Neutrophil (primary cell): ENCODE measurements around the gene ERCC2.

Experiments
- H3K27ac ChIP-seq: fragments of 200-600 bp; sonication (generic); 2 replicates; pipeline ENCODE4 v1.5.1; 2016; ENCODE audit warnings: mild to moderate bottlenecking, moderate library complexity
- H3K27me3 ChIP-seq: fragments of 200-600 bp; sonication (generic); 2 replicates; pipeline ENCODE4 v1.6.0; 2016; ENCODE audit warnings: mild to moderate bottlenecking
- H3K36me3 ChIP-seq: fragments of 200-600 bp; sonication (generic); 2 replicates; pipeline ENCODE4 v1.5.1; 2017
- H3K4me1 ChIP-seq, 2 experiments: fragments of 200-600 bp in 1 of 2; sonication (generic) in 1 of 2; 1 replicate in 1 of 2; 2 replicates in 1 of 2; pipeline versions ENCODE4 v1.5.1 to v1.6.1; 2013 to 2016; ENCODE audit warnings: low read depth in 1 of 2, low read length in 1 of 2, mild to moderate bottlenecking in 1 of 2, moderate library complexity in 1 of 2; ENCODE audit not compliant: control insufficient read depth in 1 of 2, insufficient read depth in 1 of 2
- H3K4me3 ChIP-seq, 2 experiments: fragments of 200-600 bp in 1 of 2; sonication (generic) in 1 of 2; 1 replicate in 1 of 2; 2 replicates in 1 of 2; pipeline ENCODE4 v1.5.1; 2013 to 2016; ENCODE audit warnings: low read depth in 1 of 2, low read length in 1 of 2, mild to moderate bottlenecking in 1 of 2, moderate library complexity in 1 of 2
- H3K9me3 ChIP-seq: fragments of 200-600 bp; sonication (generic); 2 replicates; pipeline ENCODE4 v1.5.1; 2016
- CTCF ChIP-seq: fragments of 200-600 bp; sonication (generic); IDR thresholded peaks from 2 replicates; pipeline ENCODE4 v1.5.1; 2016; ENCODE audit warnings: antibody characterized with exemption

ERCC2 gene

DNA sequence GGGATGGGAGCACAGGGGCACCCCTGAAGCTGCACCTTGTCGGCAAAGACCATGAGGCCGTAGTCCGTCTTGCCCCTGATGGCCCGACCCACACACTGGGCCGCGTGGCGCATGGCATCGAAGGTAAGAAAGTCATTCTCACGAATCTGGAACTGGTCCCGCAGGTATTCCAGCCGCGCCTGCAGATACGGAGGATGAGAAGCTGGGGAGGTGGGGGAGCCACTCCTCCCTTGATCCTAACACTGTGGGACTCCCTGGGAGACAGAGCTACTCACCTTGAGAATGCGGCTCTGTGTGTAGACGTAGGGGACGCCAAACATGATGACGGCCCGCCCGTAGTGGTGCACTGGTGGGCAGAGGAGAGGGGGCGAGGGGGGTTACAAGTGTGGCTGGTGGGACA is 17.9 kb downstream of the ERCC2 start:
- Histone ChIP-seq H3K36me3 (peaks cover 26% of the 10 kb centered on the region), H3K27me3 (peaks cover 6% of the 10 kb centered on the region), H3K4me1 (no peaks in the 10 kb centered on the region), H3K27ac (no peak overlapping the region), H3K9me3 (no peaks in the 10 kb centered on the region), H3K4me3 (no peak overlapping the region)
- no peak for TF ChIP-seq CTCF

GRCh38 chr19:45352062-45352461 is 18.3 kb downstream of the ERCC2 start:
- H3K36me3 ChIP-seq = peaks cover 26% of the 10 kb centered on the region
- H3K27ac ChIP-seq = no peak overlapping the region
- no peak overlapping the region for H3K4me3 ChIP-seq
- peaks cover 10% of the 10 kb centered on the region for H3K27me3 ChIP-seq
- TF ChIP-seq CTCF = no peak
- H3K9me3 ChIP-seq = no peaks in the 10 kb centered on the region
- H3K4me1 ChIP-seq = no peaks in the 10 kb centered on the region

GRCh38 chr19:45351401-45351952 is 18.9 kb downstream of the ERCC2 start:
- Histone ChIP-seq H3K4me1 (no peaks in the 10 kb centered on the region), H3K9me3 (no peaks in the 10 kb centered on the region), H3K36me3 (peaks cover 26% of the 10 kb centered on the region), H3K27ac (no peak overlapping the region), H3K4me3 (no peak overlapping the region), H3K27me3 (peaks cover 16% of the 10 kb centered on the region)
- no peak for TF ChIP-seq CTCF

DNA sequence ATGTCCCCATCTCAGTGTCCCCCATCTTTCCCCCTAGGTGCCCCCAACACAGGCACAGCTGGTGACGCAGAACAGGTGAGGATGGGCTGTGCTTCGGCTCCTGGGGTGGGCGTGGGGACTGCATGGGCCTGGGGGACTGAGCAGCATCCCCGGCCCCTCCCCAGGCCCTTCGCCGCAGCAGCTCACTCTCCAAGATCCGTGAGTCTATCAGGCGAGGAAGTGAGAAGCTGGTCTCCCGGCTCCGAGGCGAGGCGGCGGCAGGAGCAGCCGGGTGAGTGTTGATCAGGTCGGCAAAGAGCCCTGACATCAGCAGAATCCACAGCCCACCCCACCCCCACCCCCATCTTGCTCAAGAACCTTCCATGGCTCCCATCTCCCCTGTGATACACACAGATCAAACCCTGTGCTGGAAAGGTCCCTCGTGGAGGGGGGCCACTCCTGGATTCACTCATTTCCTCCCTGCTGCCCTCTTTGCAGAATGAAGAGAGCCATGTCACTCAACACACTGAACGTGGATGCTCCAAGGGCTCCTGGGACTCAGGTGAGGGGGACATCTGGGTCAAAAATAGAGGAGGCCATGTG is 19.8 kb downstream of the ERCC2 start:
- H3K36me3 ChIP-seq = peaks cover 26% of the 10 kb centered on the region
- H3K9me3 ChIP-seq = no peaks in the 10 kb centered on the region
- no peak overlapping the region for H3K27ac ChIP-seq
- H3K27me3 ChIP-seq = peaks cover 25% of the 10 kb centered on the region
- H3K4me1 ChIP-seq = no peaks in the 10 kb centered on the region
- no peak for TF ChIP-seq CTCF
- H3K4me3 ChIP-seq = no peak overlapping the region

DNA sequence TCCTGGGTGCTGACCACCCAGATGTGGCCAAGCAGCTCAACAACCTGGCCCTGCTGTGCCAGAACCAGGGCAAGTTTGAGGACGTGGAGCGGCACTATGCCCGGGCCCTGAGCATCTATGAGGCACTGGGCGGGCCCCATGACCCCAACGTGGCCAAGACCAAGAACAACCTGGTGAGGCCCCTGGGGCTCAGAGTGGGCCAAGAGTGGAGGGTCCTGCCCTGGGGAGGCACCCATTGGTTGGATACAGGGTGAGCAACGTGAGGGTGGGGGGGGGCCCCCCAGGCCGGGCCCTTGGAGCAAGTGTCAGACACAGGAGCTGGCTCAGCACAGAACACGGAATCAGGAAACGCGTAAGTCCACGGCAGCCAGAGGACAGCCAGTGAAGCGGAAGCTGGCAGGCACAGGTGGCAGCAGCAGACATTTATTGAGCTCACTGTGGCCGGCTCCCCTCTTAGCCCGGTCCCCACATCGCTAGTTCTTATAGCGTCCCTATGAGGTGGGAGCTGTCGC is 20.9 kb downstream of the ERCC2 start:
- no peaks in the 10 kb centered on the region for H3K9me3 ChIP-seq
- H3K4me3 ChIP-seq = no peak overlapping the region
- H3K27ac ChIP-seq = no peak overlapping the region
- peaks cover 23% of the 10 kb centered on the region for H3K36me3 ChIP-seq
- H3K4me1 ChIP-seq = no peaks in the 10 kb centered on the region
- H3K27me3 ChIP-seq = peaks cover 36% of the 10 kb centered on the region
- TF ChIP-seq CTCF = no peak
